ENCODE results near the gene ATXN7L3B.

DNA sequence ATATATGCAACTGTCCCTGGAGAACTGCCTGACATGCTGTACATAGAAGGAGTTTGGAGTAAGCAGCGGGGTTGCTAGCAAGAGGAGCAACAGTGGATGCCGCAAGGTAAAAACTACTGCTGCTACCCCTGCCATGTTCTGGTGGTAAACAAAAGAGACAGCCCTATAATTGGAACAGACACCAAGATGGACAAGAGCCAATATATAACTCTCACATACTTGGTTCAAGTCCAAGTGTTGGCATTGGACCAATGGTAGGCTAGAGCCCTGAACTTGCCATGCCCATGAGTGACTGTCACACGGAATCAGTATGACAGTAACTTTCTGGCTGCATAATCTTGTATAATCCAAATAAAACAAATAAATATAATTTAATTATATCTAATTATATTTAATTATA lies 13.7 kb downstream of the ATXN7L3B start:
- TF ChIP-seq POLR2A (IDR thresholded peaks at IDR 0.05) (no peak), POLR2AphosphoS5 (IDR thresholded peaks at IDR 0.05) (no peak)
- TF ChIP-seq, protein P1, sequence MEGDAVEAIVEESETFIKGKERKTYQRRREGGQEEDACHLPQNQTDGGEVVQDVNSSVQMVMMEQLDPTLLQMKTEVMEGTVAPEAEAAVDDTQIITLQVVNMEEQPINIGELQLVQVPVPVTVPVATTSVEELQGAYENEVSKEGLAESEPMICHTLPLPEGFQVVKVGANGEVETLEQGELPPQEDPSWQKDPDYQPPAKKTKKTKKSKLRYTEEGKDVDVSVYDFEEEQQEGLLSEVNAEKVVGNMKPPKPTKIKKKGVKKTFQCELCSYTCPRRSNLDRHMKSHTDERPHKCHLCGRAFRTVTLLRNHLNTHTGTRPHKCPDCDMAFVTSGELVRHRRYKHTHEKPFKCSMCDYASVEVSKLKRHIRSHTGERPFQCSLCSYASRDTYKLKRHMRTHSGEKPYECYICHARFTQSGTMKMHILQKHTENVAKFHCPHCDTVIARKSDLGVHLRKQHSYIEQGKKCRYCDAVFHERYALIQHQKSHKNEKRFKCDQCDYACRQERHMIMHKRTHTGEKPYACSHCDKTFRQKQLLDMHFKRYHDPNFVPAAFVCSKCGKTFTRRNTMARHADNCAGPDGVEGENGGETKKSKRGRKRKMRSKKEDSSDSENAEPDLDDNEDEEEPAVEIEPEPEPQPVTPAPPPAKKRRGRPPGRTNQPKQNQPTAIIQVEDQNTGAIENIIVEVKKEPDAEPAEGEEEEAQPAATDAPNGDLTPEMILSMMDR (IDR thresholded peaks at IDR 0.05) = no peak
